ENCODE measurements around the gene ARL5A.

The ARL5A gene

DNA sequence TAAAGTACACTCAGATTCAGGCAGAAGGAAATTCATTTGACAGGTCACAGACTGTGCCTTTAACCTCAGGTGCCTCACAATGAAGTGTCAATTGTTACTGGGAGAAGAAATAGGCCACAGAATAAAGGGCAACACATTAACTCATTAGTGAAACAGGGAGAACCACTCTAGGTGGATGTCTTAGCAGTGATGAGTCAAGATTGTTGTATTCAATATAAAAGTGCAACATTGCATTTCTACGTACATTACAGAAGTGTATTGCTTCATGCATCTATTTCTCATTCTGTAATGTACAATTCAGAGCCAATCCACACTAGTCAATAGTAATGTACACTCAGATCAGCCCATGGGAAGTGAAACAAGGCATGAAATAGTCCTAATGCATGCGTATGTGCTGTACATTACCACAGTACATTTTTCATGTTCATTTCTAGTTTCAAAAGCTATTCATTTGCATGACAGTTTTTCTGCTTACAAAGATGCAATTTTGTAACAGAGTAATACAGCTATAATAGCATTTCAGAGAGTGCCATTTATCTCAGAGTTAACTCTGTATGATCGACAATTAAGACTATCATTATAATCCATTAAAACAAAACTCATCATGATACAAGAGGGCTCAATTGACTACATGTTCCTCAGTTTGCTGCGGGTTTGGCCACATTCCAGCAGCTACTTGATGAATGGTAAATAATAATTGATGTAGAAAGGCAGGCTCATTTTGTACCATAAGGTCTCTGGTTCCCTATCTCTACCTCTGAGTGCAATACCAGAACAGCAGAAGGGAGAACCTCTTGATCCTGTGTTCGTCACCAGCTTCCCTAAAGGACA lies 12.2 kb upstream of the ARL5A start:
- DNase-seq = no peak

DNA sequence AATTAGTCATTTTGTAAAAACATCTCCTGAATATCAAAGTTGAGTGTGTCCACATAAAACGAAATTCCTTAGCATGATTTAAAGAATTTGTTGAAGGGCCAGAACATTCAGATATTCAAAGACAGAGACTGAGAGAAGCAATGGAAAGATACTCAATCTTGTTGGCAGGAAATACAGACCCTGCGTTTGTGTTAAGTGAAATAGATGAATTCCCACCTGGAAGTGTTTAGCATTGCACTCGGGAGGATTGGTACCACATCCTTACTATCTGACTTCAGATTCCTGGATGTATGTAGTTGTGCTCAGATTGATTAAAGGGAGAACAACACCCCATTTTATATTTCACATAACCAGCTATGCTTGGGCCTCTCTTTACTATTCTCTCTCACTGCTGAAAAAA lies 9.7 kb upstream of the ARL5A start:
- no peak for DNase-seq

DNA sequence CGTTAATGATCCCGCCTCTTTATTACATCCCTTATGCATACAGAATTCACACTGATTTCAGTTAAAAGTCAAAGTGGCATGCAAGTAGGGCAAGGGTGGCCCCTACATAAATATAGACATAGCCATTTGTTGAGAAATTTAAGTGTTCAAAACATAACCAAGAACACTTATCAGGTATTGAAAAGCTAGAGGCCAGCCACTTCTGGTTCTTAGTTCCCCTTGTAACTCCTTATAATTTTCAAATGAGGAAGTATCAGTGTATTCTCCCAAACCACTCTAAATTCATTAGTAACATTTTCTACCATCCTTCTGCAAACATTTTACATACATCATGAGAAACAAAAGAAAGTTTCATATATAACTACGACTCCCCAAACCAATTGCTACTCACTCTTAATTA lies 5.8 kb upstream of the ARL5A start:
- no peak for DNase-seq

- no peak for DNase-seq
These were observed 2.7 kb upstream of the ARL5A start for GRCh38 chr2:151830961-151831360.

DNA sequence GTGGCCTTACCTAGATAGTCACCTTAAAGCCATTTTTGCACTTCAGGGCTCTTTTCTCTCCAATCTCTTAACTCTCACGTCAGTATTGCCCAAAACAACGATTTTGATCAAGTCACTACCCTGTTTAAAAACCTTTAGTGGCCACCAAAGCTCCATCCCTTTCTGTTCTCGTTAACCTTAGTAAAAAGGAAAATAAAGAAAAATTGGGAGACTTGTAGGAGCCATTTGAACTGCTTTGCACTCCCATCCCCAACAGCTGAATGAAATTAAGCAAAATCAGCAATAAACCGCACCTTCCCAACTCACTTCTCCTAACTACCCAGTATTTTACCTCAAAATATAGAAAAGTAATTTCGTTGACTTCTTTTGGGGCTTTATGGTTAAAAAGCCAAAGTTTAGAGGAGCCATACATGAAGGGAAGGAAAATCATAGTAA lies 686 bp upstream of the ARL5A start:
- DNase-seq = no peak

DNA sequence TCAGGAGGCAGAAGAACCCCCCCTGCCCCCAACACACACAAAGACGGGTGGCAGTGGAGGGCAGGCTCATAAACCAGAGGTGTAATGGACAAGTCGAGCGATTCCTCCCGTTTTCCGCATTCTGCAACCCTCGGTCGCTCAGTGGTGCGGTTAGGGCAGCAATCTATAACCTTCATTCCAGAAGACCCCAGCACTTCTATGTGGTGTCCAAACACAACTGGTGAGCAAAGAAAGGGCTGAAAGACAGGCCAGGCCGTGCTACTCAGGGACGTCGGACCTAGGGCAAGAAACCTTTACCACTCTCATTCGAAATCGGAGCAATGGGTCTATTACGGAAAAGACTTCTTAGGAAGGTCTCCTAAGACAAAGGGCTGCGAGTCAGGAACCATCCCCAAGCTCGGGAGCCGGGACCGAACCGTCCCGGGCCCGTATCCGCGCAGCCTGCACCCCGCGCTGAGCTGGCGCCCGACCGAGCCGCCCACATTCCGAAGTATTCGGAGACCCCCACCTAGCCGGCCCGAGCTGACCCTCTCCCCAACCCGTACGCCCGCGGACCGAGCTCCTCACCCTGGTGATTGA lies 568 bp downstream of the ARL5A start:
- peak in 3 of 4 experiments; percentile 9 to 40 (median 23) for DNase-seq

DNA sequence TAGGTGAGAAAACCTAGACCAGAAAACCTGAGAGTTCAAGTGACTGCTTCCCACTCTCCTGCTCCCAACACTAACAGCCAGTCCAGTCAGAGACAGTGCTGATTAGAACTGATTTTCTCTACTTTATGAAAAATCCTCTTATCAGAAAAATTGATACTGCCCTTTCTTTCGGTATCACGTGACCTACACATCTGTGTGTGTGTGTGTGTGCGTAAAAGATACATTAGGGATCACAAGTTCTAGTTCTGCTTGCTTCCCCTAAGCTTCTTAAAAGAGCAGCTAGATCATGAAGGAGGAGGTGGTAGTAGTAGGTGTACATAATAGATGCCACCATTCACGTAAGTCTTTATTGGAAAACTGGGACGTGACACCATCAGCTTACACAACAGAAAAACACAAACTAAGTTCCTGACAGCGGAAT lies 1.5 kb downstream of the ARL5A start:
- no peak for DNase-seq

GRCh38 chr2:151824886-151825285 lies 3.3 kb downstream of the ARL5A start:
- no peak for DNase-seq

- DNase-seq = no peak
These were observed 4.6 kb downstream of the ARL5A start for GRCh38 chr2:151823651-151824050.

DNA sequence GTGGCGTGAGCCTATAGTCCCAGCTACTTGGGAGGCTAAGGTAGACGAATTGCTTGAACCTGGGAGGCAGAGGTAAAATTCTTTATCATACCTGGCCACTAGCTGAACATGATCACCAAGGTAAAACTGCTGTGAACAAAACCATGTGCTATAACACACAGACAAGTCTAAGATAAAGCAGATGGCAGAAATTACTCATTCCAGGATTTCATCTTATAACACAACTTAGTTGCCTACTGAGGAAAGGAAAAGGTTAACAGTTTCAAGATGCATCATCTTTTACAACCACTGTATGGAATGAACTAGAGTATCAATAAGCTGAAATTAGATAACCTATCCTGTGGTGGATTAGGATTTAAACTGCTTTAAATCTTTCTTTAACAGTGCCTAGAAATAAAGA lies 8.3 kb downstream of the ARL5A start:
- no peak for DNase-seq

DNA sequence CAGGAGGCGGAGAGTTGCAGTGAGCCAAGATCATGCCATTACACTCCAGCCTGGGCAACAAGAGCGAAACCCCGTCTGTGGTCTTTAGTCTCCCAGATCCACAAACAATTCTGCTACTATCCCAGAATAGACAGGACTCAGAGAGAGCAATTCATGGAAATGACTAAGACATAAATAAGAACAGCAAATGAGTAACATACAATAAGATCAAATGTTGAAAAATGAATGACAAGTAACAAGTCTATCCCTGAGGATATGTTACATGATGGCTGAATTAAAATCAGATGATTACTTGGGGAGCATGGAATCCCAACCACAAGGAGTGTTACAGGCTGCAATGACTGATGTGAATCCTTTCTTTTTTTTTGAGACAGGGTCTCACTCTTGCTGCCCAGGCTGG lies 10.3 kb downstream of the ARL5A start:
- DNase-seq = no peak

GRCh38 chr2:151816843-151817242 lies 11.4 kb downstream of the ARL5A start:
- no peak for DNase-seq

- no peak for DNase-seq
These were observed 12.3 kb downstream of the ARL5A start for GRCh38 chr2:151815821-151816489.

GRCh38 chr2:151810489-151810888 lies 17.7 kb downstream of the ARL5A start:
- no peak for DNase-seq

- DNase-seq = no peak
These were observed 19.2 kb downstream of the ARL5A start for GRCh38 chr2:151809073-151809383.

DNA sequence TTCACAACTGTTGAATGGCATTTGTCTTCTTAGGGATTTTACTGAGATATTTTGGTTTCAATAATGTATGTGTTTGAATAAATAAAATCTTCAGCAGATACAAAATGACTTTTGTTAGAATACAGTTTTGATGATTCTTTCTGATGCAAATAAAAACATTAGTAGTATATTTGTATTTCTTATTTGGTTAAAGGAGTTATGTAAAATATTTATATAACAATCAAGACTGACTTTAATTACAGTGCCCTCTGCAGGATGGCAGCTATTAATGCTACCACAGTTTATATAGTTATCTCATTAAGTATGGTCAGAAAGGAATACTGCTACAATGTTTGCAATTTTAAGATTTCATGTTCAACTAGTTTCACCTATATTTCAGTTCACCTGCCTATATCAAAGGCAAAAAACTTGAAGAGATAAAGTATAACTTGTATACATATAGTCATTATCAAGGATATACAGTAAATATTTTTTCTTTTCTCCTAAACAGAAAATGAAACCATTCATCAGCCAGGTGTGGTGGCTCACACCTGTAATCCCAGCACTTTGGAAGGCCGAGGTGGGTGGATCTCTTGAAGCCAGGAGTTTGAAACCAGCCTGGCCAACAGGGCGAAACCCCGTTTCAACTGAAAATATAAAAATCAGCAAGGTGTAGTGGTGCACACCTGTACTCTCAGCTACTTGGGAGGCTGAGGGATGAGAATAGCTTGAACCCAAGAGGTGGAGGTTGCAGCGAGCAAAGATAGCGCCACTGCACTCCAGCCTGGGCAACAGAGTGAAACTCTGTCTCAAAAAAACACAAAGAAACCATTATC lies 19.8 kb downstream of the ARL5A start:
- DNase-seq = no peak

DNA sequence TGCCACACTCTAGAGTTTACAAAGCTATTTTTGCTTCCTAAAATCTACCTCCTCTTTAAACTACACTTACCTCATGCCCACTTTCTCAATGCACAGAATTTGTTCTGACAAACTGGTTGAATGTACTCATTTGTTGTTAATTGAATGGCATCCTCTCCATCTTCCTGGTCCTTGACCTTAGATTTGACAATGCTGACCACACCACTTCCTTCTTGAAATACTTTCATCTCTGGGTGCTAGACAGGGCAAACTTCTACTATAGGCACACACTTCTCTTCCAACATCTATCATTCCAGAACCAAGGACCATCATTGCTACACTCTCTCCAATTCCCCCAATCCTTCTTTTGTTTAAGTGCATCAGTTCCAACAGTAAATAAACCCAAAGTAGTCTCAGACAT lies 22.3 kb downstream of the ARL5A start:
- DNase-seq = no peak

DNA sequence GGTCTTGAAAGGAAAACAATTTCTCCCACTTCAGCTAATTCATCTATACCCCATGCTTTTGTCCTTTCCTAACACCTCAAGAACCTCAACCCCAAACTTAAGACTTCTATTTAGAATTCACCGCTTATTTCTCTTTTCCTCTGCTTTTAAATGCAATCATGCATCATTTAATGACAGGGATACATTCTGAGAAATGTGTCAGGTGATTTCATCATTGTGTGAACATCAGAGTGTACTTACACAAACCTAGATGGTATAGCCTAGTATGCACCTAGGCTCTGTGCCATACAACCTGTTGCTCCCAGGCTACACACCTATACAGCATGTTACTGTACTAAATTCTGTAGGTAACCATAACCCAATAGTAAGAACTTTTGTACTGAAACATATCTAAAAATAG lies 22.9 kb downstream of the ARL5A start:
- no peak for DNase-seq

DNA sequence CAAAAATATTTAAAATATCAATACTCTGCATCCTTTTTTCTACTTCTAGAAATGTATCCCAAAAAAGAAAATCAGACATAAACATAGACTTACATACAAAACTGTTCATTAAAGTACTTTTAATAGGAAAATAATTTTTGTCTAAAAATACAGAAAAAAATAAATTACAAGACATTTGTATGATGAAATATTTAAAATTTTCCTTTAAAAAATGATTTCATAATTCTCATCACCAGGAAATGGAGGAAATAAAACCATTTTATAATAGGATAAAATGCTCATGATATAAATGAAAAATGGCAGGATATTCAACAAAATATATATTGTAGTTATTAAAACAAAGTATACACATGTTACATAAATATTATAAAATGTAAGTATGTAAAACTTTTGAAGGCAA lies 24.4 kb downstream of the ARL5A start:
- no peak for DNase-seq

GRCh38 chr2:151802315-151802714 lies 25.9 kb downstream of the ARL5A start:
- DNase-seq = no peak

DNA sequence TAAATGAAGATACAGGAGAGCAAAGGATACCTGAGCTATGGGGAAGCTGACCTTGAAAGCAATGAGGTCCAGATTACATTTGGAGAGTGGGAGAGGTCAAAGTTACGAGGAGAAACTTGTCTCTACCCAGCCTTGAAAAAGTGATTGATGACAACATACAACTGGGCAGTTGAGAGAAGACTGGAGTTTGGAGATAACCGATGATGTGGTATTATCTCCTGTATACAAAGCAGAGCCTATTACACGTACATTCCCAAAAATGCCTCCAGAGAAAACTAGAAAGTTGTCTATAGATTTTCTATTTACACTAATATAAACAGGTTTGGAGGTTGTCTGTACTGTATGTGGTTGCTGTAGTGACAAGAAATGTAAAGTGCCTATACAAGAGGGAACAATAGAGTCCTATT lies 28.3 kb downstream of the ARL5A start:
- DNase-seq = no peak

DNA sequence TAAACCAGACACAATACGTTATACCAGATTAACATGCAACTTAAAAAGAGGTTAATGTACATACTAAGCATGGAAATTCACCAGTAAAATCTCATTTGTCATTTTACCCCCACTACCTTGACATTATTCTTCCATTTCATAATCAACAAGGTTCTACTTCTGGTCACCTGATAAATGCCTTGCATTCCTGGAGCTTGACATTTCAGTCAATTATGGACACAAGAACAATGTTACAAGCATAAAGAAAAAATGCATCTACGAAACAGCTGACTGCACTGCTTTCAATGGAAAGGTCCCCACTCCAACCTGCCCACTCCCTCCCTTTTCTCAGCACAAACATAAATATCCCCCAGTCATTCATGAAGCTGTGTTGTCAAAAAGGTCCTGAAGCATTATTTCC lies 31.4 kb downstream of the ARL5A start:
- no peak for DNase-seq

DNA sequence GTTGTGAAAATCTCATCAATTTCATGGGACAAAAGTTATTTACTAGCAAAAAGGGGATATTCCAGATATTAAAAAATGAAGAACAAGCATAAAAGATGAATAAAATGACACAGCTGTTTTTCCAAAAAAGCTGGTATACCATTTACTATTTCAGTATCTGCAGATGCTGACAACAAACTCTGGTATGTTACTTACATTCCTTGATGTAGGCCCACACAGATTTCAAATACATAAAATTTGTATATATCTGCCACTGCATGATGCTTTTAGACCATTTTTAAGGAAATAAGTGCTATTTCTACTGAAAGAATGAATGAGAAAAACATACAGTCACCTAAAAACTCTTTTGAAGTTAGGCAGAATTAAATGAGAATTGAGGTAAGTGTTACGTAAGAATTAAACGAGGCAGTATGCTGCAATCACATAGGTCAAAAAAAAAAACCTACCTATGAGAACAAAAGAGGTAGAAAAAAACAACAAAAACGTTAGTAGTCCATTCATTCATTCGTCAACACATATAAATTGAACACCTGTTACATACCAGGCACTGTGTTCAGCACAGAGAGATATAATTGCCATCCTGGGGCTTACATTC lies 32.5 kb downstream of the ARL5A start:
- no peak for DNase-seq

Data from activated naive CD4-positive, alpha-beta T cell (primary cell).